Measurements from ENCODE around the gene METTL17.
"Not testable (repeated sequence)": the region's sequence is repeated elsewhere in the genome, so short reads cannot be mapped to it uniquely, and the experiment has no call there.

METTL17 gene

GRCh38 chr14:20989787-20990600 lies at the start of gene METTL17:
METTL17 (plus strand) TSS chr14:20989980; CDS start chr14:20990003, 23 bp downstream.
- peak; percentile 71 to 77 for DNase-seq (ENCODE audit: low read depth in 2 of 2)

- not testable (repeated sequence) for DNase-seq (ENCODE audit: low read depth in 2 of 2)
Measured at GRCh38 chr14:20945146-20945545, 44.6 kb upstream of the METTL17 start.

GRCh38 chr14:20946707-20947106 lies 43.1 kb upstream of the METTL17 start:
- DNase-seq (ENCODE audit: low read depth in 2 of 2), result not testable (repeated sequence)

- not testable (repeated sequence) for DNase-seq (ENCODE audit: low read depth in 2 of 2)
Measured at GRCh38 chr14:20954736-20955537, 34.8 kb upstream of the METTL17 start, which contains the start of gene RNASE2. RNASE2 (plus strand) TSS chr14:20955487; CDS start chr14:20955772, 285 bp downstream.

- not testable (repeated sequence) for DNase-seq (ENCODE audit: low read depth in 2 of 2)
Measured at GRCh38 chr14:20955538-20955873, 34.3 kb upstream of the METTL17 start.

- no peak for DNase-seq (ENCODE audit: low read depth in 2 of 2)
Measured at GRCh38 chr14:20956376-20956976, 33.3 kb upstream of the METTL17 start.

GRCh38 chr14:20958946-20959345 lies 30.8 kb upstream of the METTL17 start:
- DNase-seq (ENCODE audit: low read depth in 2 of 2), result not testable (repeated sequence)

GRCh38 chr14:20969336-20969735 lies 20.4 kb upstream of the METTL17 start:
- DNase-seq (ENCODE audit: low read depth in 2 of 2), result no peak

GRCh38 chr14:20970647-20970982 lies 19.2 kb upstream of the METTL17 start:
- DNase-seq (ENCODE audit: low read depth in 2 of 2), result no peak

GRCh38 chr14:20970983-20971704 lies 18.6 kb upstream of the METTL17 start:
- DNase-seq (ENCODE audit: low read depth in 2 of 2), result peak; percentile 36 to 63

GRCh38 chr14:20971705-20972021 lies 18.1 kb upstream of the METTL17 start:
- no peak for DNase-seq (ENCODE audit: low read depth in 2 of 2)

GRCh38 chr14:20973501-20973900 lies 16.3 kb upstream of the METTL17 start:
- DNase-seq (ENCODE audit: low read depth in 2 of 2), result no peak

GRCh38 chr14:20976291-20976690 lies 13.5 kb upstream of the METTL17 start:
- DNase-seq (ENCODE audit: low read depth in 2 of 2), result no peak

- DNase-seq (ENCODE audit: low read depth in 2 of 2), result no peak
Measured at GRCh38 chr14:20978687-20979086, 11.1 kb upstream of the METTL17 start.

- DNase-seq (ENCODE audit: low read depth in 2 of 2), result no peak
Measured at GRCh38 chr14:20980906-20981305, 8.9 kb upstream of the METTL17 start.

- DNase-seq (ENCODE audit: low read depth in 2 of 2), result no peak
Measured at GRCh38 chr14:20982646-20983369, 7.0 kb upstream of the METTL17 start.

GRCh38 chr14:20985650-20986049 lies 4.1 kb upstream of the METTL17 start:
- DNase-seq (ENCODE audit: low read depth in 2 of 2), result not testable (repeated sequence)

GRCh38 chr14:20986811-20987210 lies 3.0 kb upstream of the METTL17 start:
- DNase-seq (ENCODE audit: low read depth in 2 of 2), result no peak

- DNase-seq (ENCODE audit: low read depth in 2 of 2), result no peak
Measured at GRCh38 chr14:20988717-20989470, 886 bp upstream of the METTL17 start.

GRCh38 chr14:20989471-20989786 lies 351 bp upstream of the METTL17 start:
- DNase-seq (ENCODE audit: low read depth in 2 of 2), result no peak

GRCh38 chr14:20996521-20996920 lies 6.7 kb downstream of the METTL17 start:
- DNase-seq (ENCODE audit: low read depth in 2 of 2), result no peak

All from stimulated activated CD8-positive, alpha-beta memory T cell treated with anti-CD3 and anti-CD28 coated beads, Interleukin-7, amount 100 ng/mL, for 4 hours (primary cell).